HG03457 (cell line): Measurements from ENCODE around the gene PTP4A1.

Source experiments
- ATAC-seq: cut with Tn5 transposase; IDR thresholded peaks from one replicate; pipeline ENCODE4 v1.9.1; 2021; ENCODE audit warnings: moderate number of reproducible peaks; ENCODE audit not compliant: unreplicated experiment

Gene PTP4A1

GRCh38 chr6:63554782-63555181 is 17.5 kb upstream of the PTP4A1 start:
- no peak for ATAC-seq

GRCh38 chr6:63556369-63556768 is 15.9 kb upstream of the PTP4A1 start:
- ATAC-seq = no peak

- no peak for ATAC-seq
Measured at GRCh38 chr6:63558278-63558677, 14.0 kb upstream of the PTP4A1 start.

GRCh38 chr6:63560801-63561287 is 11.4 kb upstream of the PTP4A1 start:
- ATAC-seq = no peak

GRCh38 chr6:63561288-63561687 is 11.0 kb upstream of the PTP4A1 start:
- ATAC-seq = no peak

GRCh38 chr6:63563235-63563634 is 9.0 kb upstream of the PTP4A1 start:
- ATAC-seq = no peak

- ATAC-seq = no peak
Measured at GRCh38 chr6:63565058-63565726, 7.1 kb upstream of the PTP4A1 start.

- ATAC-seq = no peak
Measured at GRCh38 chr6:63565727-63566596, 6.3 kb upstream of the PTP4A1 start.

- no peak for ATAC-seq
Measured at GRCh38 chr6:63567966-63568365, 4.3 kb upstream of the PTP4A1 start.

- peak; percentile 1 for ATAC-seq
Measured at GRCh38 chr6:63571361-63572043, 778 bp upstream of the PTP4A1 start.

- no peak for ATAC-seq
Measured at GRCh38 chr6:63572747-63573075, 431 bp downstream of the PTP4A1 start.

- peak; percentile 41 for ATAC-seq
Measured at GRCh38 chr6:63573076-63573898, 1.0 kb downstream of the PTP4A1 start.

- no peak for ATAC-seq
Measured at GRCh38 chr6:63573899-63574553, 1.7 kb downstream of the PTP4A1 start.

- ATAC-seq = no peak
Measured at GRCh38 chr6:63574554-63574900, 2.2 kb downstream of the PTP4A1 start.

- no peak for ATAC-seq
Measured at GRCh38 chr6:63576147-63576772, 4.0 kb downstream of the PTP4A1 start.

GRCh38 chr6:63576985-63577712 is 4.9 kb downstream of the PTP4A1 start:
- ATAC-seq = no peak

- no peak for ATAC-seq
Measured at GRCh38 chr6:63578757-63579156, 6.5 kb downstream of the PTP4A1 start.

- no peak for ATAC-seq
Measured at GRCh38 chr6:63579937-63580703, 7.8 kb downstream of the PTP4A1 start.

- ATAC-seq = no peak
Measured at GRCh38 chr6:63580704-63580961, 8.4 kb downstream of the PTP4A1 start.
